ENCODE results near the gene SPATA6L. TPM values are rescaled to one million over a fixed set of nuclear protein-coding genes. Genes with fewer than 3 reads are reported as not detected.

The SPATA6L gene
- total and polyA plus RNA-seq, 2 of the 4 experiments (the other 2 are of a cell fraction), result 0.18 to 0.84 TPM

DNA sequence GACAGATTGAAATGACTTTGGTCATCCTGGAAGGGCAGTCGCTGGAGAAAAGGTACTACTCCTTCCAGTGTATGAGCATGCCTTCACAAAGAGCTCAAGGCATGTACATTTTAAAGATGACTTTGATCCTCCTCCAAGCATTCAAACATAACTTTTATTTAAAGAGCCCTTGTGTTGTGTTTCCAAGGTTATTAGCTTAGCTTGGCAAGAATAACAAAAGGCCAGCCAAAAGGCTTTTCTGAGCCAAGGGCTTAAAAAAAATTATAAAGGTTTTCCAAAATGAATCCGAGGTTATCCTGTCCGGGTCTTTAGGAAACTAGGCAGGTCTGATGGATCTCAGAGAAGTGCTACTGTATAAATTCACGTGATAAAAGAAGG, 75.2 kb downstream of the SPATA6L start:
- H2AFZ ChIP-seq (replicated peaks; ENCODE audit: low read length, poor library complexity), result no peak overlapping the region
- peak overlapping the region; percentile 29; the same call in 1 of the 2 replicates for H3K27ac ChIP-seq (ENCODE audit: insufficient read depth, low read length)
- peaks cover 3% of the 10 kb centered on the region; the same call in 1 of the 2 replicates for H3K9me1 ChIP-seq (ENCODE audit: insufficient read depth, low read length)
- 0 out of 2 replicates have a peak overlapping the region, but pooled peaks have one; percentile 42 for H2BK120ac ChIP-seq (ENCODE audit: low read depth, low read length)
- H4K8ac ChIP-seq (ENCODE audit: low read depth in 2 of 2, low read length in 2 of 2), result no peak overlapping the region
- no peak overlapping the region for H3K56ac ChIP-seq (ENCODE audit: extremely low read depth, insufficient read depth, low read length)
- H4K91ac ChIP-seq (ENCODE audit: insufficient read depth, low read depth, low read length), result peak overlapping the region; percentile 20; the same call in 1 of the 2 replicates
- H2BK15ac ChIP-seq (ENCODE audit: low read depth, low read length), result 0 out of 3 replicates have a peak overlapping the region, but pooled peaks have one; percentile 71
- BruUV-seq (replicated peaks), result no TSS peak
- H2AK9ac ChIP-seq (replicated peaks; ENCODE audit: low read depth, low read length, poor library complexity), result no peak overlapping the region
- peak overlapping the region; percentile 54; the same call in 1 of the 2 replicates for H3K4me2 ChIP-seq (ENCODE audit: low read depth, low read length)
- H3K27me3 ChIP-seq (ENCODE audit: control insufficient read depth, insufficient read depth, low read length), result no peaks in the 10 kb centered on the region
- H2AK5ac ChIP-seq (ENCODE audit: low read depth, low read length), result no peak overlapping the region
- POLR2A ChIA-PET (ENCODE audit: unreplicated experiment), result no interaction called here
- peak overlapping the region; percentile 56; the same call in 1 of the 2 replicates for H3K4ac ChIP-seq (ENCODE audit: low read depth, low read length)
- H3K23ac ChIP-seq (ENCODE audit: low read depth, low read length), result no peak overlapping the region
- dilution Hi-C loops (cut with HindIII; ENCODE audit: low sequenced_read_pairs, unreplicated experiment), result no loop called here
- 0 out of 2 replicates have a peak overlapping the region, but pooled peaks have one; percentile 5 for H3K14ac ChIP-seq (replicated peaks; ENCODE audit: low read depth, low read length)
- 40% methylated on average over 1 of the region's 4 CpGs; no CpG with 5 or more reads in 1 of the 2 experiments for WGBS, 2 experiments (ENCODE audit: extremely low coverage in 2 of 2, insufficient read length in 1 of 2)
- H3K9me3 ChIP-seq (ENCODE audit: control insufficient read depth, insufficient read depth, low read length), result no peaks in the 10 kb centered on the region
- CTCF ChIA-PET, result no interaction called here
- in situ Hi-C loops (cut with MboI; ENCODE audit: low sequenced_read_pairs), result no loop called here
- no peaks in the 10 kb centered on the region for H4K20me1 ChIP-seq (ENCODE audit: insufficient read depth, low read length)
- H3K18ac ChIP-seq (ENCODE audit: low read depth, low read length), result peak overlapping the region; percentile 67; the same call in 1 of the 2 replicates
- peaks cover 7% of the 10 kb centered on the region for H3K4me1 ChIP-seq (ENCODE audit: control insufficient read depth, insufficient read depth, low read length)
- no peak for ATAC-seq (ENCODE audit: low read depth)
- H3K4me3 ChIP-seq (ENCODE audit: insufficient read depth, low read depth, low read length), result no peak overlapping the region
- peak overlapping the region; percentile 41; the same call in 1 of the 2 replicates for H2BK20ac ChIP-seq (ENCODE audit: low read depth, low read length)
- DNase-seq, result no peak
- H2BK5ac ChIP-seq (ENCODE audit: low read depth, low read length, poor library complexity, severe bottlenecking), result no peak overlapping the region
- H3K9ac ChIP-seq (ENCODE audit: low read depth, low read length), result no peak overlapping the region
- intact Hi-C loops (cut with micrococcal nuclease), result no loop called here
- TF ChIP-seq RAD21 (IDR thresholded peaks at IDR 0.05; ENCODE audit: low read length) (no peak), MXI1 (IDR thresholded peaks at IDR 0.05; ENCODE audit: borderline replicate concordance, low read depth, low read length) (no peak), NFE2L2 (IDR thresholded peaks at IDR 0.05; ENCODE audit: low read depth, low read length) (no peak), FOS (IDR thresholded peaks at IDR 0.05; ENCODE audit: low read depth, low read length) (no peak), RCOR1 (IDR thresholded peaks at IDR 0.05; ENCODE audit: insufficient replicate concordance, low read length) (no peak), RFX5 (IDR thresholded peaks at IDR 0.05; ENCODE audit: low read depth, low read length) (no peak), POLR2A (IDR thresholded peaks at IDR 0.05; ENCODE audit: low read depth, low read length) (no peak), MAZ (IDR thresholded peaks at IDR 0.05; ENCODE audit: borderline replicate concordance, low read depth, low read length) (no peak), BHLHE40 (IDR thresholded peaks at IDR 0.05; ENCODE audit: low read depth, low read length) (no peak), CHD1 (IDR thresholded peaks at IDR 0.05; ENCODE audit: low read depth, low read length) (no peak)
- TF ChIP-seq, protein P1, sequence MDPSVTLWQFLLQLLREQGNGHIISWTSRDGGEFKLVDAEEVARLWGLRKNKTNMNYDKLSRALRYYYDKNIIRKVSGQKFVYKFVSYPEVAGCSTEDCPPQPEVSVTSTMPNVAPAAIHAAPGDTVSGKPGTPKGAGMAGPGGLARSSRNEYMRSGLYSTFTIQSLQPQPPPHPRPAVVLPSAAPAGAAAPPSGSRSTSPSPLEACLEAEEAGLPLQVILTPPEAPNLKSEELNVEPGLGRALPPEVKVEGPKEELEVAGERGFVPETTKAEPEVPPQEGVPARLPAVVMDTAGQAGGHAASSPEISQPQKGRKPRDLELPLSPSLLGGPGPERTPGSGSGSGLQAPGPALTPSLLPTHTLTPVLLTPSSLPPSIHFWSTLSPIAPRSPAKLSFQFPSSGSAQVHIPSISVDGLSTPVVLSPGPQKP (IDR thresholded peaks at IDR 0.05; ENCODE audit: borderline replicate concordance, low read depth, low read length), result no peak
- TF ChIP-seq, protein P2, sequence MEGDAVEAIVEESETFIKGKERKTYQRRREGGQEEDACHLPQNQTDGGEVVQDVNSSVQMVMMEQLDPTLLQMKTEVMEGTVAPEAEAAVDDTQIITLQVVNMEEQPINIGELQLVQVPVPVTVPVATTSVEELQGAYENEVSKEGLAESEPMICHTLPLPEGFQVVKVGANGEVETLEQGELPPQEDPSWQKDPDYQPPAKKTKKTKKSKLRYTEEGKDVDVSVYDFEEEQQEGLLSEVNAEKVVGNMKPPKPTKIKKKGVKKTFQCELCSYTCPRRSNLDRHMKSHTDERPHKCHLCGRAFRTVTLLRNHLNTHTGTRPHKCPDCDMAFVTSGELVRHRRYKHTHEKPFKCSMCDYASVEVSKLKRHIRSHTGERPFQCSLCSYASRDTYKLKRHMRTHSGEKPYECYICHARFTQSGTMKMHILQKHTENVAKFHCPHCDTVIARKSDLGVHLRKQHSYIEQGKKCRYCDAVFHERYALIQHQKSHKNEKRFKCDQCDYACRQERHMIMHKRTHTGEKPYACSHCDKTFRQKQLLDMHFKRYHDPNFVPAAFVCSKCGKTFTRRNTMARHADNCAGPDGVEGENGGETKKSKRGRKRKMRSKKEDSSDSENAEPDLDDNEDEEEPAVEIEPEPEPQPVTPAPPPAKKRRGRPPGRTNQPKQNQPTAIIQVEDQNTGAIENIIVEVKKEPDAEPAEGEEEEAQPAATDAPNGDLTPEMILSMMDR (conservative IDR thresholded peaks at IDR 0.05; ENCODE audit: low read depth, low read length), result no peak
- peak overlapping the region; percentile 55 for H4K5ac ChIP-seq (ENCODE audit: low read depth, low read length)
- H3K36me3 ChIP-seq (ENCODE audit: control insufficient read depth, insufficient read depth, low read length), result no peaks in the 10 kb centered on the region
- H3K79me1 ChIP-seq (ENCODE audit: low read depth in 1 of 2, low read length in 2 of 2), result no peaks in the 10 kb centered on the region
